Hepatocyte (in vitro differentiated cells): ENCODE data around the gene ZNF283.

Experiments
- CTCF ChIP-seq: fragments of 200-600 bp; sonication (generic); IDR thresholded peaks from 2 replicates; pipeline ENCODE4 v1.5.1; 2016; ENCODE audit warnings: antibody characterized with exemption, mild to moderate bottlenecking; ENCODE audit not compliant: poor library complexity
- EZH2 ChIP-seq: fragments of 200-600 bp; sonication (generic); IDR thresholded peaks from 2 replicates; pipeline ENCODE4 v1.6.1; 2016; ENCODE audit warnings: antibody characterized with exemption, mild to moderate bottlenecking, borderline replicate concordance

GRCh38 chr19:43818500-43818899, 8.6 kb upstream of the ZNF283 start:
- TF ChIP-seq CTCF (no peak), EZH2 (no peak)
